ENCODE measurements around the gene FGF11.

Gene FGF11

GRCh38 chr17:7435676-7436555 is 3.4 kb upstream of the FGF11 start:
- DNase-seq: peak; percentile 67

DNA sequence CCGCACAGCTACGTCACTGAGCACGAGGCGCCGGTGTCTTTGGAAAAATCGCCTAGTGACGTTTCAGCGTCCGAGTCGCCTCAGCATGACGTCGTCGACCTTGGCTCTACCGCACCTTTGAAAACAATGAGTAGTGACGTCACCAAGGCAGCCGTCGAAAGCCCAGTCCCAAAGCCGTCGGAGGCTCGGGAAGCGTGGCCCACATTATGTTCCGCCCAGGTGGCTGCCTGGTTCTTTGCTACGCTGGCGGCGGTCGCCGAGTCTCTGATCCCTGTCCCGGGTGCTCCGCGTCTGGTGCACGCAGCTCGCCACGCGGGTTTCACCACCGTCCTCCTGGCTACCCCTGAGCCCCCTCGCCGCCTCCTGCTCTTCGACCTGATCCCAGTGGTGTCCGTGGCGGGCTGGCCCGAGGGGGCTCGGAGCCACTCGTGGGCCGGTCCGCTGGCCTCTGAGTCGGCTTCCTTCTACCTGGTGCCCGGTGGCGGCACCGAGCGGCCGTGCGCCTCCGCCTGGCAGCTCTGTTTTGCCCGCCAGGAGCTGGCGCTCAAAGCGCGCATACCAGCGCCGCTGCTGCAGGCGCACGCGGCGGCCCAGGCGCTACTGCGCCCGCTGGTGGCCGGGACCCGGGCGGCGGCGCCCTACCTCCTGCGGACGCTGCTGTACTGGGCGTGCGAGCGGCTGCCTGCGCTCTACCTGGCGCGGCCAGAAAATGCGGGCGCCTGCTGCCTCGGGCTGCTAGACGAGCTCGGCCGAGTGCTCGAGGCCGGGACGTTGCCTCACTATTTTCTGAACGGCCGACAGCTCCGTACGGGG is 2.5 kb upstream of the FGF11 start:
- DNase-seq: peak; percentile 92

GRCh38 chr17:7437369-7437863 is 1.9 kb upstream of the FGF11 start:
- DNase-seq: no peak

DNA sequence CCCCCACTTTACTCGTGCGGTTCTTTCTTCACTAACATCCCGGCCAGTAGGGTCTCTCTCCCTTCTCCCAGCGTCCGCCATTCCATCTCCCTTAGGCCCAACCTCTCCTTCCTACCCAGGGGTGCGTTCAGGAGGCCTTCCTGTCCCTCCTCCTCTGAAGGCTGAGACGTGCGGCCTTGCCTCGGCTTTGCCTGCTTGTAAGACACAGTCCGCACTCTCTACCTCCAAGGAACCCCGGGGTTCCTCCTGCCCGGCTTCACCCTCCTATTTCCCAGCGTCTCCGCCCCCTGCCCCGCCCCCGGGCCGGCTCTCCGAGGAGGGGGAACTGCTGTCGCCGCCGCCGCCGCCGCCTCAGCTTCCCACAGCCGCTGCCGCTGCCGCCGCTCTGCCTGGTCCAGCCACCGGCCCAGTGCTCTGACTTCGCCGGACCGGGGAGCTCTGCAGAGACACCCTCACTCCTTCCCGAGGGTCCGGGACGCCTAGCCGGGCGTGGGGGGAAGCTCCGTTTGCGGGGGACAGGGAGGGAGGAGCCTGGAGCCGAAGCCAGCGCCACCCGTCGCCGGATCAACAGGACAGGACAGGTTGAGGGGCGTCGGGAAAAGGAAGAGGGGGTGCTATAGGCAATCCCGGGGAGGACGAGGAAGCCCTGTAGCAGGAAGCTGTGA is 1.2 kb upstream of the FGF11 start:
- DNase-seq: peak; percentile 52

- no peak for DNase-seq
These were observed 454 bp upstream of the FGF11 start for GRCh38 chr17:7438656-7439460.

GRCh38 chr17:7440113-7440833 is 961 bp downstream of the FGF11 start:
- DNase-seq: peak; percentile 43

- peak; percentile 13 for DNase-seq
These were observed 1.5 kb downstream of the FGF11 start for GRCh38 chr17:7440834-7441195.

DNA sequence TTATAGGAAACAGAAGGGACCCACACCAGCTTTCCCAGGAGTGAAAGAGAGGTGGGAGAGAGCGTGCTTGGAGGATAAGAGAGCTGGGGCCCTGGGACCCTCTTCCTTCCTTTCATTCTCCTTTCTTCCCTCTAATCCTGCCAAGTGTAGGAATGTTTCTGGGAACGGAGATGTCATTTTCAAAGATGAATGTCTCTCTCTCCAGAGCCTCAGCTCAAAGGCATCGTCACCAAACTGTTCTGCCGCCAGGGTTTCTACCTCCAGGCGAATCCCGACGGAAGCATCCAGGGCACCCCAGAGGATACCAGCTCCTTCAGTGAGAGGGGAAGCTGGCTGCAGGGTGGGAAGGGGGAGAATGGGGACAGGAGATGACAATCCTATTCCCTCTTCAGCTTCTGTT is 2.0 kb downstream of the FGF11 start:
- DNase-seq: no peak

GRCh38 chr17:7442142-7442541 is 2.8 kb downstream of the FGF11 start:
- no peak for DNase-seq

GRCh38 chr17:7443499-7444485 is 4.5 kb downstream of the FGF11 start:
- DNase-seq: no peak

GRCh38 chr17:7444682-7445618 is 5.6 kb downstream of the FGF11 start, which contains the start of gene CHRNB1:
Gene CHRNB1 (plus strand): TSS chr17:7445061. CDS start chr17:7445128, 67 bp downstream.
- DNase-seq: no peak

DNA sequence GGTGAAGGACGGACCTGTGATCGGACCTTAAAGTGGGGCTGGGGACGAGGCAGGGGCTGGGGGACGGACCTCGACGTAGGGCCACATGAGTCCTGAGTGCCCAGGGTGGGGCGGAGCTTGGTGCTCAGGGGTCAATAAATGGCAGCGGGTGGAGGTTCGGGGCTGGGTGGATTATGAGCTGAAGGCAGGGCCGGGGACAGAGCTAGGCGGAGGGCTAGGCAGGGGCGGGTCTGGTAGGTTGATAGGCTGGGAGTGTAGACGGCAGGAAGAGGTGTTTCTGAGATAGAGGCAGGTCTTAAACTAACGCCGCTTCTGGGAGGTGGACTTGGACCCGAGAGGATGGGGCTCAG is 6.3 kb downstream of the FGF11 start:
- peak; percentile 17 for DNase-seq

GRCh38 chr17:7448461-7448860 is 9.1 kb downstream of the FGF11 start:
- no peak for DNase-seq

DNA sequence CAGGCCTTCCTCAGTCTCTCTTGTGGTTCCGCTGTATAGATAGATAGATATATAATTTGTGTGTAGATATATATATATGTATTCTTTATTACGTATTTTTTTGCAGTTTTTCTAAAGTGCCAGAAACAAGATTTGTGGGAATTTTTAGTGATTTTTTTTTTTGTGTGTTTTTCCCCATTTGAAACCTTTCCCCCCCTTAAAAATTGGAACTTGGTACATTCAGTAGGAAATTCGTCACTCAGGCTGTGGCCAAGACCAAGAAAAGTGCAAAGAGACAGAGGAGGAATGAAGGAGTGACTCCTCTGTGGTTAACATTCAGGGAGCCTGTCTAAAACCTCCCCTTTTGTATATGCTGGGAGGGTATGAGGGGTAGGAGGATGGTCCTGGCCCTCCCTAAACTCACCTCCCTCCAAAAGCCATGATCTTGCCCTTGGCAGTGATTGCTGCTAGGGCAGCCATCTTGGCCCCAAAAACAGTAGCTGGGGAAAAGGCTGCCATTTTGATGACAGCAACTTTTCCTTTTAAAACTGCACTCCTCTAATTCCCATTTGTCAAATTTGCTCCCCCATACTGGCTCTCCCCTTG is 20.7 kb downstream of the FGF11 start:
- DNase-seq: no peak

DNA sequence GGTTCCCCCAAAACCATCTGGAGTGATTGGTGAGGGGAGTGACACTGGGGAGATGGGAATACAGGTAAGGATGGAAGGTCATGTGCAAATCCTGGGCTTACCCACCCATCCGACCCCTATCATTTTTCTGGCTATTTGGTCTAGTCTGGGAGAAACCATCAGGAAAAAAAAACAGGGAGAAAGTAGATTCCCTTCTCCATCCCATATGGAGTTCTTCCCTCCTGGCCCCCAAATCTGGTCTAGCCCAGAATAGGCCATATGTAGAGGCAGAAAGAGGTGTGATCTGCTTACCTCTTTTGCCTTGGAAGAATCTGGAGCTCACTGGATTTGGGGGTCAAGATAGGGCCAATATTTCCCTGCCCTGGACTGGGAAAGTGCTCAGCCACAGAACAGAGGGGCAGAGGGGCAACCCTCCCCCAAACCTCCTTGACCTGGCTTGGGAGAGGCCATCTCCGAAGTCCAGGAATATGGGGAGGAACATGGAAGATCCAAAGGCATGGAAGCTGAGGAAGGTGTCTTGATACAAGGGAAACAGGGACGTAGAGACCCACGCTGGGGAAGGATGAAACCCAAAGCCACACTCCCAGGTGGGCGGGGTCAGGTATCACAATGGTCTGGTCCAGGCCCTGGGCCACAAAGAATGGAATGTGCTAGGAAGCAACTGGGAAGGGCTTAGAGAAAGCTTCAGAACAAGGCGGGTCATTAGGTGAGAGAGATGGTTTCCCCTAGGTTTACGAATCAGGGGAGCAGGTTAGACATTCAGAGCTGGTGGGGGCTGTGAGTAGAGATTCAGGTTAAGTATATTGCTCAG is 21.7 kb downstream of the FGF11 start:
- DNase-seq: no peak

GRCh38 chr17:7462474-7463371 is 23.4 kb downstream of the FGF11 start:
- DNase-seq: no peak

DNA sequence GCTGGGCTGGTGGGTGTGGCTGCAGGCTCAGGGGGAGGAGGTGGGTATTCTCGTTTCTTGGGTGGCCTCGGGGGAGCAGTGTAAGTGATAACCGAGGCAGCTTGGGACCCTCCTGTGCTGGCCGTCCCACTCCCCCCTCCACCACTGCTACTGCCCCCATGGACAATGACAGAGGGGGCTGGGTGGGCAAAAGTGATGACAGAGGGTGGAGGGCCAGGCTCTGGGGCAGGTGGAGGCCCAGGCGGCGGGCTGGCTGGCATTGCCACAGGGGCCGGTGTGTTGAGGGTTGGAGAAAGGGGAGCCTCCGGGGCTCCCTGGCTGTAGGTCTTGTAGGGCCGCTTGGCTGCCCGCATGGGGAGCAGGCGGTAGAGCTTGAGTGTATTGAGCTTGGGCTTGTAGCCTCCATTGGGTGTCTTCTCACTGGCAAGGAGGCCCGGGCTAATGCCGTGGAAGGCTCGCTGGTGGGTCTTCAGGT is 24.1 kb downstream of the FGF11 start:
- no peak for DNase-seq
